CD4-positive, alpha-beta T cell treated with Interleukin-2 at 100 ng/mL for 4 hours (primary cell): Measurements from ENCODE around the gene ZNF175.

ENCODE experiments used
- DNase-seq: peaks from one replicate; pipeline ENCODE4 v3.0.0-alpha.2; 2020; ENCODE audit warnings: low spot score

The ZNF175 gene

DNA sequence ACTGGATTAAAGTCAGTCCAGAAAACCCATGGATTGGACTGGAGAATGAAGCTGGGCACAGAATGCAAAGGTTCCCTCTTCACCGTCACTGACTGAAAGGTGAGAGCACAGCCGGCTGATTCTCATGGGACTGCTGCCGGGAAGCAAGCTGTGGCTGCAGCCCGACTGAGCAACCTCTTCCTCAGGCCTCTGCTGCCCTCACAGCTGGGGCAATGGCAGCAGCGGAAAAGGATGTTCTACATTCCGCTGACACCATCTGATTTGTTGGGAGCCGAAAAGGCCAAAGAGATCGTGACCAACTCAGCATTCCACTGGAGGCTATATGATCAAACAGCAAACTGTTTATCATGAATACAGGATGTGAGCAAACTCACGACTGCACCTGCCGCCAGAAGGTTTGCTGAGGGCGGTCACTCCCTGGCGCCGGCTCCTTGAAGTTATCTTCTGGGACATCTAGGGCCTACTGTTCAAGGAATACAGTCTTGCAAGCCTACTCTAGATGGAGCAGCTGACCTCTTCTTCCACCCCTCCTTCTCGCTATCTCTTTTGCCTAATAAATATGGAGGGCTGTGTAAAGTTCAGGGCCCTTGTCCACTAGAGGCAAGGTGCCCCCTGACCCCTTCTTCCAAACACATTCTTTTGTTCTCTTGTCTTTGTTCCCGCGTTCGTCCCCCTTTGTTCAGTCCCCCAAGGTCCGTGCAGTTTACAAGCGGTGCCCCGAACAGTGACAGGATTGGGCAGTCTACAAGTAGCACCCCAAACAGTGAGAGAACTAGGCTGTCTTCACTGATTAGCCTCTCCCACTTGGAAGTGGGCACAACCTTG lies 20.0 kb upstream of the ZNF175 start:
- no peak for DNase-seq

DNA sequence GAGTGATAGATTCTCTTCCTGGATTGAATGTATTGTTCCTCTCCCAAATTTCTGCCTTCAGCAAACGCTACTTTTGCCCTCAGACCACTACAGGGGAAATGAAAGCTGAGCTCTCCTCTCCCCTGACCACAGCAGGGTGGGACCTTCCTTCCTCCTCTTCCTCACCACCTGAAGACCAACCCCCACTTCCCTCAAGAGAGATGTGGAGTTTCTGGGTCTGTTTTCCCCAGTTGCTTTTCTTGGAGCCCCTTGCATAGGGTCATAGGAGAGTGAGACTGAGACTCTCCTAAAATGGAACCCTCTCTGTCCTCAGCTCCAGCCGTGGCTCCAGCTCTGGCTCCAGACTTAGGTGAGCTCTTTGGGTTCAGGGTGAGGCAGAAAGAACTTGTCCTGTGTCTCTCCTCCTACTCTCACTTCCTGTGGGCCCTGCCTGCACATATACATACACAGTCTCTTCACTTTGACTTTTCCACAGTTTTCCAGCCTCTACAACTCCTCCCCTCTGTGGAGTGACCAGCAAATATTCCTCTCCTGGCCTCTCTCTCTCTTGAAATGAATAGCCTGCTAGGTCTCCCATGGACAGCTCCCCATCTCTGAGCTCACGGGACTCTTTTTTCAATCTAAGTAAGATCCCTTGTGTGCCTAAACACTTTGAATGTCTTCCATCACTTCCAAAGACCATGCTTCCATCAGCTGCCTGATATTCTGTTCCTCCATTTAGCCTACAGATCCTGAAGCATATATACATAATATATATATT lies 19.2 kb upstream of the ZNF175 start:
- DNase-seq: no peak

DNA sequence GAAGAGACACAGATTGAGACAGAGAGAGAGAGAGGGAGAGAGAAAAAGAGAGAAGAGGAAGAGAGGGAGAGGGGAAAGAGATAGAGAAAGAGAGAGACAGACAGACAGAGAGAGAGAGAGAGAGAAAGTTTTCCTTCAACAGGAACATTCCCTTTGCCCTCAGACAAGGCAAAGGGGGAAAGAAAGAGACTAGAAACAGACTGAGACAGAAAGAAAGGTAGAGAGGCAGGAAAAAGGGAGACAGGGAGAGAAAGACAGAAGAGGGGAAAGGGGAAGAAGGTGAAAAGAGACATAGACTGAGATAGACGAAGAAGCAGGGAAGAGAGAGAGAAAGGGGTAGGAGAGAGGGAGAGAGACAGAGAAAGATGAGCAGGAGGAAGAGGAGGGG lies 18.5 kb upstream of the ZNF175 start:
- no peak for DNase-seq

DNA sequence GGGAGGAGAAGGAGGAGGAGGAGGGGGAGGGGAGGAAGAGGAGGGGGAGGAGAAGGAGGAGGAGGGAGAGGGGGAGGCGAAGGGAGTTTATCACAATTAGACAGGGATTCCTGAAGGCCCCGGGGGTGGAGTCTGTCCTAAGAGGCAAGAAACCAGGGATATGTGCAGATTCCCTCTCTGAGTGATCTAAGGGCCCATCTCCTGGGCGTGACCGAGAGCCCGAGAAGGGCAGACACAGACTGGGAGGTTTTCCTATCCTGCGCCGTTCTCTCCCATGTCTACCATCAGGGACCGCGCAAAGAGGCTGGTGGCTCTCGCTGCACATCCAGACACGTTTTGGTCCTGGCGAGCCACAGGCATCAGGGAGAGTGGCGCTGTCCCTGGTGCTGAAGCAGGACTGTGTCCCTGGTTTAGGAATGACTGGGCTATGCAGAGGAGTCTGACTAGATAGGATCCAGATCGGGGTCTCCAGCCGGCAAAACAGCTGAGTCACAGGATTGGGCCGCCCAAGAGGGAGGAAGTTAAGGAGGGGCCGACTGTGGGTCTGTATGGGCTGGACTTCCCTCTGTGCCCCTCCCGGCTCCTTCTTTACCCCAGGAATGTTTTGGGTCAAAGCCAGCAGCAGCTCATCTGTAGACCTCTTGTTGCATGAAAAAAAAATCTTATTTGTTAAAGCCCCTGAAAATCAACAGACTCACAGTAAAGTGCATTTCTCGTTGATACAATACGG lies 17.9 kb upstream of the ZNF175 start:
- peak; percentile 10 for DNase-seq

DNA sequence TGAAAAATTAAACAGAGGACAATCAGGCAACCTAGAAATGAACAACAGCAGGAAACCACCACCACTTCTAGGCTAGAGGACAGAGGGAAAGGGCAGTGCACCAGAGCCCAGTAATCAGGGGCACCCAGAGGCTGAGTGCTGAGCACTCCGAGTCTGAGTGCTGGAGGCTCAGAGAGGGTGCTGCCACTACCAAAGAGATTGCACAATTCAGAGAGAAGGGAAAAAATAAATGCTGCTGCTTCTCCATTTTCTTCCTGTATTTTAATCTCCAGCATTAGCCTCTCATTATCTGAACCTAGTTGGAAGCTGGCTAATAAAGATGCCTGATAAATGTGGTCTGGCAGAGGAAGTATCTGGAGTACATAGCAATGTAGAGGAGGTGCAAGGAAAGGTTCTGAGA lies 11.8 kb upstream of the ZNF175 start:
- DNase-seq: no peak

DNA sequence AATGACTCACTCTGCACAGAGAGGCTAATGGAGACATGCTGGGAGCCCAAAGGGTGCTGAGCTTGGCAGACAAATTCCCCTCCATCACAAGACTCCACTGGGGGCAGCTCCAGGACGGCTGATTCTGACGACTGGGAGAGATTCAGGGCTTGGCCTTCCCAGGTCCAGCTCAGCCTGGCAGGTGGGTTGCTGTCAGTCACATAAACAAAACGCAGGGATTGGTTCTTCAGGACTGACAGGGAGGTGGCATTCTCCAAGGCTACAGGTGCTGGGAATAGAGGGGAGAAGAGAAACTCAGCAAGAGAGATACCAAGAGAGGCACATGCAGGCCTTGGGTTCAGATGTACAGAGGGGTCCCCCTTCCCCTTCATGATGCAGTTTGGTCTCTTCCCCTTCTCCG lies 10.7 kb upstream of the ZNF175 start:
- no peak for DNase-seq

DNA sequence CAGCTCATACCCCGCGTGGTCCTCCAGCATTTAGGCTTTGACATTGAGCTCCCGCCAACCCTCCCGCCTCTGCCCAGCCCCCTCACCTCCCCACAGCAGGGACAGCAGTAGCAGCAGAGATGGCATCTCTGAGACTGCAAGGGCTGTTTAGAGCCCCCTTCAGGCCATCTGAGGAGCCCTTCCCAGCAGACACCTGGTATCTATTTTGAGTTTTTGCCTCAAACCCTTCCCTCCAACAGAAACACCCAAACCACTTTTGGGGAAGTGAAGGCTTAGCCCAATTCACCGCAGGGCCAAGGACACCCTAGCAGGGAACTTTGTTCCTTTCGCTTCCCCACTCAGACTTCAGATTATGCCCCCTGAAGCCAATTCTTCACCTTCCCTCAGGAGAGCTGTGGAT lies 6.3 kb upstream of the ZNF175 start:
- no peak for DNase-seq

DNA sequence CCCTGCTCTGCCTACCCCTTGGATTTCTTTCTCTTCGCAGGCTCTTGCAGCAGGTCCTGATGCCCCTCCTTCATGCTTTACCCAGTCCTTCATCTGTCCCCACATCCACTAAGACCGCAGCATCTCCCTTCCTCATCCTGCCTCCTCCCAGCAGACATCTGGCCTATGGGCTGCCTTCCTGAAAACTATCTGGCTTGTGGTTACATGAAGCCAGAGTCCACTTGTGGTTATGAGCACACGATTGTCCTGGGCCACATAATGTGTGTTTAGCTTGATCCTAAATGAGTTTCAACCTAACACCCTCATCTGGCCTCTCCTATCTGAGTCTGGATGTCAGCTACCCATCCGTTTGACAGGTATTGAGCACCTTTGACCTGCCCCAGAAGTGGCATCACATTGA lies 5.5 kb upstream of the ZNF175 start:
- DNase-seq: no peak

DNA sequence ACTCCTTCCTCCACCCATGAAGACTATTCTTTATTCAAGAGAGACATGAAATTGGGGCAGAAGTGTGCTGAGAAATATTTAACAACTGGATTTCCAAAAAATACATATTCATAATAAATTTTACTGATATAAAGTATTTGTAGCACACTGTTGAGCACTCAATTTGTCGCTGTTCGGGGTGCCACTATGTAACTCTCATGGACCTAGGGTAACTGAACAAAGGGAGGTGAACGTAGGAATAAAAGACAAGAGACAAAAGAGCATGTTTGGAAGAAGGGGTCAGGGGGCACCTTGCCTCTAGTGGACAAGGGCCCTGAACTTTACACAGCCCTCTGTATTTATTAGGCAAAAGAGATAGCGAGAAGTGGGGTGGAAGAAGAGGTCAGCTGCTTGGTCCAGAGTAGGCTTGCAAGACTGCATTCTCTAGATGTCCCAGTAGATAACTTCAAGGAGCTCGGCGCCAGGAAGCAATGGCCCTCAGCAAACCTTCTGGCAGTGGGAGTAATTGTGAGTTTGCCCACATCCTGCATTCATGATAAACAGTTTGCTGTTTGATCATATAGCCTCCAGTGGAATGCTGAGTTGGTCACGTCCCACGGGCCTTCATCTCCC lies 4.5 kb upstream of the ZNF175 start:
- no peak for DNase-seq

DNA sequence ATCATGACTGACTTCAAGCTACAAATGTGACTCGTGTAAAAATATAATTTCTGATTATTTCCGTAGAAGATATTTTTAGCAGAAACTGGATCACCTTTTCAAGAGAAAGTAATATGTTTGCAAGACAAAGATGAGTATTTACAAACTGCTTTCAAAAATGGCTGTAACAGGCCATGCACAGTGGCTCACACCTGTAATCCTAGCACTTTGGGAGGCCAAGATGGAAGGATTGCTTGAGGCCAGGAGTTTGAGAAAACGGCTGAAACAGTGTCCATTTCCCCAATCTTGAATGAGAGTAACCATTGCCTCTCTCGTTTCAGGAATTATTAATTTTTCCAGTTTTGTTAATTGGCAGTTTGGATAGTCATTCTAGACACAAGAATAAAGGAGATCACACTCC lies 3.5 kb upstream of the ZNF175 start:
- no peak for DNase-seq

DNA sequence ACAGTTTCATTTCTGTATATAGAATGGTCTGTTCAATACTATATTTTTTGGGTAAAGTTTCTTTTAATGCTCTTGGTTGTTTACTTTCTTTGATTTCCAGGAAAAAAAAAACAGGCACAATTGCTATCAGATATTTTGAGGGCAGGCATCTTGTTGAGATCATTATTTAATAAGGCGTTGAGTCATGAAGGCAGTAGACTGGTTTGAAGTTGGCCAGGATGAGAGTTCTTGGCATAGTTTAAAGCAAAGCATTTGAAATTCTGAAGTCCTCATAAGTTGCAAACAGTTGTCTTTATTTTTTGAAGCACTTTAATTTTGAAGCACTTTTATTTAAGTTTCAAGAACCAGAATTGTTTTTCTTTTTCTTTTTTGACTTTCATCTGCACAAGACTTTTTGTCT lies 2.6 kb upstream of the ZNF175 start:
- no peak for DNase-seq

DNA sequence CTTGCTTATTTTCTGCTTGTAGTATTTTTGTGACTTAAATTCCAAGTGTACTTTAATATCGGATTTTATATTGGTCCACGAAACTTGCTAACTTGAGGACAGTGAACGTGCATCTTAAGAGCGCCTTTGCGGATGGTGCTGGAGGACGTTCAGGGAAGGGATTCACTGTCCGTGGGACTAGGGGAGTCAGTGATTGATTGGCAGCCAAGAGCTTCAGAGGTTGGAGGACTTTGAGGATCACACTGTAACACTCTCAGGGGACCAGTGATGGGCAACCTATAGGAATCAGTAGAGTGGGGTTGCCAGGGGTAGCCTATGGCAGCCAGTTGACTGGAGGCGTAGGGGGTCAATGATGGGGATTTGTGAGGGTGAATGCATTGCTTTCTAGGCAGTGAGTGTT lies 516 bp downstream of the ZNF175 start:
- DNase-seq: no peak

DNA sequence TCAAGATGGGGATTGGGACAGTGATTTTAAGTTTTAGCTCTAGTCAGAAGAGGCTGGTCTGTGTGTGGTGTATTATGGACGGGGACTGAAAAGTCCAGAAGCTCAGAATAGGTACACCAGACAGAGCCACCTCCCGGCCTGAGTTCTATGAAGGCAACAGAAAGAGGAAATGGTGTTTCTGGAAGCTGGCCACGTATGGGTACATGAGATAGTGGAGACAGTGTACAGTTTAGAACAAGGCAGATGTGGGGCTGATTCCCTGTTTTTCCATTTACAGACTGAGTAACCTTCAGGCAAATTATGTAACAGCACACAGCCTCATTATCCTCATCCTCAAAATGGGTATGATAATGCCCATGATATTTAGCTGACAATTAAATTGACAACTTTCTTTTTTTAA lies 1.3 kb downstream of the ZNF175 start:
- DNase-seq: no peak

DNA sequence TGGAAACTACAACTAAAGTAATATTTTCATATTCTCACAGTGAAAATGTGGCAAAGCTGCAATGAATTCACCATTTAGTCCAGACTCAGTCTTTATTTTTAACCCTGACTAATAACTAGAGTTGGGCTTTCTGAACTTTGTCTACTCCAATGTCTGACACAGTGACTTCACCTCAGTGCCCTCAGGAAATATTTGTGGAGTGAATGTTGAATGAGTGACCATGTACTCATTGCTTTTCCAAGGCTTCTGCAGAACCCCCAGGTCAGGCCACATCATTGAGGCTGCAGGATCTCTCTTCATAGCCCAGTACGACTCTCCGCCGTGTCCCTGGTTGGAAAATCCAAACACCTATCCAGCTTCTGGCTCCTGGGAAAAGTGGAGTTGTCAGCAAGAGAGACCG lies 1.8 kb downstream of the ZNF175 start:
- DNase-seq: no peak

DNA sequence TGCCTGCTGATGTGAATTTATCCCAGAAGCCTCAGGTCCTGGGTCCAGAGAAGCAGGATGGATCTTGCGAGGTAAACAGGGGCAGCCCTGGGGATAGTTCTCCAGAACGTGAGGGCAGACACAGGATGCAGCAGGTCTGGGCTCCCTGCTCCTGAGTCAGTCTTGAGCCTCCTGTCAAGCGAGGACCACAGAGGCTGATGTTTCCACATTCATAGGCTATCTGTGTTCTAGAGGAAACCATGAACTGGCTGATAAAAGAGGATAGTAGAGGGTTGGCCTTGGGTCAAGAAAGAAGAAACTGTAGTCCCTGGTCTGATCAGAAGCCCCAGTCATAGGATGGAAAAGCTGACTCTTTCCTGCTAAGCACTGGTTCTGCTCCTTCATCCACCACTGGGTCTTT lies 2.2 kb downstream of the ZNF175 start:
- DNase-seq: no peak

DNA sequence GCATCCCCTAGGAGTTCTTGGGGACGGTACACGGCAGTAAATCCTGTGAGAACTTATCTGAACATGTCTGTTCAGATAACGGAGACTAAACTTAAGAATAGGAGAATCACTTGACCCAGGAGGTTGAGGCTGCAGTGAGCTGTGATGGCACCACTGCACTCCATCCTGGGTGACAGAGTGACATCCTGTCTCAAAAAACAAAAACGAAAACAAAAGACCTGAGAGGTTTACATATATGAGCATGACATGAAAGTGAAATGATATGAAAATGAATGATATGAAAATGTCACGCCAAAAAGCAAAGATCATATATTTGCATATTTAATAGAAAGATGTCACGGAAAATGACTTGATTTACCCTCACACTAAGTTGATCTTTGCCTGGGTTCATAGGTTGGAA lies 5.8 kb downstream of the ZNF175 start:
- DNase-seq: no peak

DNA sequence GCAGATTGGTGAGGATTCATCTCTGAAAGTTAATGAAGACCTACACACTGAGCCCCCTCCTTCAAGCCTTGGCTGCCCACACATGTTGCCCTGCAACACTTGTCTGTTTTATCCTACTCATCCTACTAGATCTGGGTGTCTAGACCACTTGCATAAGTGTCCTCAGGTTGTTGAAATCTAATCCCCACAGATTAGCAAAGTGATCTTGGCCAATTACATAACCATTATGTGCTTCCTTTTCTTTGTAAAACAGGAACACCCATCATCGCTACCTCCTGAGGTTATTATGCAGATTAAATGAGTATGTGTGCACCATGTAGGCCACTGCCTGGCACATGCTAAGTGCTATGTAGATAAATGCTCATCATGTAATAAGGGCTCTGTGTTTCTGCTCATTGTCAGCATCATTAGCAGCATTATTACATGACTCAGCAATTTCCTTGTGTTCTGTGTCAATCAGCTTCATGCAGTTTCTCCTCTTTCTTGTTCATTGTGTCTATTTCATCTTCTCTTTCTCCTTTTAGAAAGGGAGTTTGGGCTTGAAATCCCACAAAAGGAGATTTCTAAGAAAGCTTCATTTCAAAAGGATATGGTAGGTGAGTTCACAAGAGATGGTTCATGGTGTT lies 15.1 kb downstream of the ZNF175 start:
- no peak for DNase-seq

DNA sequence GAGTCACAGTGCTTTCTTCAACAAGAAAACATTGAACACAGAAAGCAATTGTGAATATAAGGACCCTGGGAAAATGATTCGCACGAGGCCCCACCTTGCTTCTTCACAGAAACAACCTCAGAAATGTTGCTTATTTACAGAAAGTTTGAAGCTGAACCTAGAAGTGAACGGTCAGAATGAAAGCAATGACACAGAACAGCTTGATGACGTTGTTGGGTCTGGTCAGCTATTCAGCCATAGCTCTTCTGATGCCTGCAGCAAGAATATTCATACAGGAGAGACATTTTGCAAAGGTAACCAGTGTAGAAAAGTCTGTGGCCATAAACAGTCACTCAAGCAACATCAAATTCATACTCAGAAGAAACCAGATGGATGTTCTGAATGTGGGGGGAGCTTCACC lies 15.7 kb downstream of the ZNF175 start:
- DNase-seq: no peak

DNA sequence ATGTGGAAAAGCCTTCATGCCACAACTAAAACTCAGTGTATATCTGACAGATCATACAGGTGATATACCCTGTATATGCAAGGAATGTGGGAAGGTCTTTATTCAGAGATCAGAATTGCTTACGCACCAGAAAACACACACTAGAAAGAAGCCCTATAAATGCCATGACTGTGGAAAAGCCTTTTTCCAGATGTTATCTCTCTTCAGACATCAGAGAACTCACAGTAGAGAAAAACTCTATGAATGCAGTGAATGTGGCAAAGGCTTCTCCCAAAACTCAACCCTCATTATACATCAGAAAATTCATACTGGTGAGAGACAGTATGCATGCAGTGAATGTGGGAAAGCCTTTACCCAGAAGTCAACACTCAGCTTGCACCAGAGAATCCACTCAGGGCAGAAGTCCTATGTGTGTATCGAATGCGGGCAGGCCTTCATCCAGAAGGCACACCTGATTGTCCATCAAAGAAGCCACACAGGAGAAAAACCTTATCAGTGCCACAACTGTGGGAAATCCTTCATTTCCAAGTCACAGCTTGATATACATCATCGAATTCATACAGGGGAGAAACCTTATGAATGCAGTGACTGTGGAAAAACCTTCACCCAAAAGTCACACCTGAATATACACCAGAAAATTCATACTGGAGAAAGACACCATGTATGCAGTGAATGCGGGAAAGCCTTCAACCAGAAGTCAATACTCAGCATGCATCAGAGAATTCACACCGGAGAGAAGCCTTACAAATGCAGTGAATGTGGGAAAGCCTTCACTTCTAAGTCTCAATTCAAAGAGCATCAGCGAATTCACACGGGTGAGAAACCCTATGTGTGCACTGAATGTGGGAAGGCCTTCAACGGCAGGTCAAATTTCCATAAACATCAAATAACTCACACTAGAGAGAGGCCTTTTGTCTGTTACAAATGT lies 16.4 kb downstream of the ZNF175 start:
- DNase-seq: no peak

DNA sequence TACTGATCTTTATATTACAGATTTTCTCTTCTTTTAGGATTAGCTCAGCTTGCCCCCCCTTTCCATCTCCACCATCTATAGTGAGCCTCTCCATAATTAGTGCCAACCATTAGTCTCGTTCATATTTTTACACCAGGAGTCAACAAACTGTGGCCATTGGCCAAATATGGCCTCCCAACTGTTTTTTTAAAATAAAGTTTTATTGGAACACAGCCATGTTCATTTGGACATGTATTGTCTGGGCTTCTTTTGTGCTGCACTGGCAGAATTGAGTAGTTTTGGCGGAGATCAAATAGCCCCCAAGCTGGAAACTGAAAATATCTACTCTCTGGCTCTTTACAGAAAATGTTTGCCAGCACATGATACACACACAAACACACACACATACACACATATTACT lies 18.4 kb downstream of the ZNF175 start:
- DNase-seq: no peak

DNA sequence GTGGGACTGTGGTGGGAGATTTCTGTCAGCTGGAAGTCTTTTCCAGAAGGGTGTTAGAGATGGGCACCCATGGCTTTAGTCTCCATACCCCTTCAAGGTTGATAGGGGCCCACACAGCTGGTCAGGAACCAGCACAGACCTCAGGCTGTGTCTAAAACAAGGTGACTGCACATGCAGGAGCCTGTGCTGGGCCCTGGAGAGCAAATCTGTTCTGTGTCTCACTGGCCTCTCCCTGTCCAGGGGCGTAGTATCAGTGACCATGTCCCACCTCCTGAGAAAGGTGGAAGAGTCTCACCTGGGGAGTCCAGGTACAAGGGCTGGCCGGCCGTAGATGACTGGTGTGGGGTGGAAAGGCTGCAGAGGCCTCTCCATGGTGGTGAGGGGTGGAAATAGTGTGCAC lies 19.4 kb downstream of the ZNF175 start:
- no peak for DNase-seq
